B cell (primary cell): Measurements from ENCODE around the gene CD6.

Source experiments
- EZH2 ChIP-seq: IDR thresholded peaks from 2 replicates; pipeline ENCODE4 v1.6.1; 2012; ENCODE audit warnings: borderline replicate concordance, low read depth, mild to moderate bottlenecking, moderate library complexity, low read length; ENCODE audit not compliant: insufficient read depth, poor library complexity, severe bottlenecking
- TF ChIP-seq, protein P1 (sequence below): fragments of 200-600 bp; IDR thresholded peaks from one replicate; pipeline ENCODE4 v1.8.0; 2022; ENCODE audit warnings: antibody characterized with exemption, mild to moderate bottlenecking

- TF ChIP-seq EZH2: no peak
- TF ChIP-seq, protein P1, sequence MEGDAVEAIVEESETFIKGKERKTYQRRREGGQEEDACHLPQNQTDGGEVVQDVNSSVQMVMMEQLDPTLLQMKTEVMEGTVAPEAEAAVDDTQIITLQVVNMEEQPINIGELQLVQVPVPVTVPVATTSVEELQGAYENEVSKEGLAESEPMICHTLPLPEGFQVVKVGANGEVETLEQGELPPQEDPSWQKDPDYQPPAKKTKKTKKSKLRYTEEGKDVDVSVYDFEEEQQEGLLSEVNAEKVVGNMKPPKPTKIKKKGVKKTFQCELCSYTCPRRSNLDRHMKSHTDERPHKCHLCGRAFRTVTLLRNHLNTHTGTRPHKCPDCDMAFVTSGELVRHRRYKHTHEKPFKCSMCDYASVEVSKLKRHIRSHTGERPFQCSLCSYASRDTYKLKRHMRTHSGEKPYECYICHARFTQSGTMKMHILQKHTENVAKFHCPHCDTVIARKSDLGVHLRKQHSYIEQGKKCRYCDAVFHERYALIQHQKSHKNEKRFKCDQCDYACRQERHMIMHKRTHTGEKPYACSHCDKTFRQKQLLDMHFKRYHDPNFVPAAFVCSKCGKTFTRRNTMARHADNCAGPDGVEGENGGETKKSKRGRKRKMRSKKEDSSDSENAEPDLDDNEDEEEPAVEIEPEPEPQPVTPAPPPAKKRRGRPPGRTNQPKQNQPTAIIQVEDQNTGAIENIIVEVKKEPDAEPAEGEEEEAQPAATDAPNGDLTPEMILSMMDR: no peak
Measured at GRCh38 chr11:60953781-60954180, 17.7 kb upstream of the CD6 start.
